HG03045 (cell line): ENCODE data around the gene RBM18.

Source experiments
- ATAC-seq: cut with Tn5 transposase; IDR thresholded peaks from one replicate; pipeline ENCODE4 v1.9.1; 2021; ENCODE audit warnings: mild to moderate bottlenecking, moderate library complexity; ENCODE audit not compliant: unreplicated experiment

RBM18 gene

GRCh38 chr9:122261469-122261881, 3.2 kb downstream of the RBM18 start:
- ATAC-seq = no peak

DNA sequence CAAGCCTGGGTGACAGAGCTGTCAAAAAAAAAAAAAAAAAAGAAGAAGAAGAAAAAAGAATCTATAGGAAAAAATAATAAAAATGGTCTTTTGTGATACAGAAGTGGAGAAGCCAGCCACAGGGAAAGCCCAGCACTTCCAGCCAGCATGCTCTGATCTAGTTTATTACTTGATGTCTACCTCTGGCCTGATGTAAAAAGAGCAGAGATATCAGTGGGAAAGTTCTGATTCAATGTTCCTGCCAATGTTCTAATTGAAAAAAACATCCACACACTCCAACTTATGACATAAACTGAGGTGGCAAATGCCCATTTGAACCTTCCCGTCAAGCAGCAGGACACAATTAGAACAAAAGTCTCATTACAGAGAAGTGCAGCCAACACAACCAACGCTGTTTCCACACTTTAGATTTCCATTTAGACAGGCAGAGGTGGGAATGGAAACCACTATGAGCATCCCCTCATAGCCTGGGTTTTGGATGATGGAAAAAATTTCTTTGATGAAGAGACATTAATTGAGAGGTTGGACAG, 5.7 kb downstream of the RBM18 start:
- ATAC-seq = no peak

GRCh38 chr9:122256206-122256605, 8.4 kb downstream of the RBM18 start:
- ATAC-seq = no peak

GRCh38 chr9:122254761-122255160, 9.9 kb downstream of the RBM18 start:
- no peak for ATAC-seq

GRCh38 chr9:122252796-122253195, 11.8 kb downstream of the RBM18 start:
- no peak for ATAC-seq

DNA sequence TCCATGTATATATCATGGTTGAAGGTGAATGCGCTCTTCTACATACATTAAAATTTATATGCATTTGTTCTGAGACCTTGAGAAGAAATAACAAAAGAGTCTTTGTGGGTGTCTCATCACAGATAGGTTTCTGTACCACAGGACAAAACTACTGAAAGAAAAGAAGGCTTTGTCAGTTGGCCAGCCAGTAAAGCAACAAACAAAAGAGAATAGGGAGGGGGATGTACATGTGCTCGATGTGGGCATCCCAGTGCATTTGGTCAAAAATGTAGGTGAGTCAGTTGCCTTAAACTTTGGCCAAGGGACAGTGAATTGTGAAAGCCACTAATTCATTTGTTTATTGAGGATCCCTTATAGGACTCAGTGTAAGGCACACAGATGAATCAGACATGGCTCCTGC, 13.3 kb downstream of the RBM18 start:
- ATAC-seq = no peak

DNA sequence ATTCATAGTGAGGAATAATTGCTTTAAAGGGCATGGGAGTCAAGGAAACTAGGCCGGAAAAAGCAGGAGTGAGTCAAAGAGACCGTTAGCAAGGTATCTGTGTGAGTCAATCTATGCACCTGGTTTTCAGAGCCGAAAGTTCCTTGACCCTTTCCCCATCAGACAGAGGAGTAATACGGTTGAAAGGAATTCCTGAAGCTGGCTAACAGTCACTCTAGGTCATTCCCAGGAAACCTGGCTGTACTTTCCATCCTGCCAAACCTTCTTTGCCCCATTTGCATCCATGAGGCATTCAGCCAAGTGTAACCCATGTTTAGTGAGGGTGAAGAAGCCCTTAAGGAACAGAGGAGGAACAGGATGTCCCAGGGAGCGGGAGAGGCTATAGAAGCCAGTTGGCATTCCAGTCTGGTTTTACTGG, 16.2 kb downstream of the RBM18 start:
- ATAC-seq = no peak

GRCh38 chr9:122246666-122247065, 18.0 kb downstream of the RBM18 start:
- no peak for ATAC-seq

DNA sequence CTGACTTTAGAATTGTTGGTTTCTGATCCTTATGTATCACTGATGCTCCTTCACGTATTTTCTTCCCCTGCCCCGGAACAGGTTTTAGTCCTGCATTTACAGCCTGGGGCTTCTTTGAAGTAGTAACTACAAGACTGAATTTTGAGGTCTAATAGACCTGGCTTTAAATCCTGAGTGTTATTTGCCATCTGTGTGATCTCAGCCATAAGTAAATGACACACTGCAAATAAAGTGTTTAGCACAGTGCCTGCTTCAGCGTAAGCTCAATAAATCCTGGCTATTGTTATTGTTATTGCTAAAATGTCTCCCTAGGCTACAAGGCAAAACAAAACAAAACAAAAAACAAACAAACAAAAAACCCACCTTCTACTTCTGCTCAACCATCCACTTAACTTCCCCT, 20.3 kb downstream of the RBM18 start:
- no peak for ATAC-seq

DNA sequence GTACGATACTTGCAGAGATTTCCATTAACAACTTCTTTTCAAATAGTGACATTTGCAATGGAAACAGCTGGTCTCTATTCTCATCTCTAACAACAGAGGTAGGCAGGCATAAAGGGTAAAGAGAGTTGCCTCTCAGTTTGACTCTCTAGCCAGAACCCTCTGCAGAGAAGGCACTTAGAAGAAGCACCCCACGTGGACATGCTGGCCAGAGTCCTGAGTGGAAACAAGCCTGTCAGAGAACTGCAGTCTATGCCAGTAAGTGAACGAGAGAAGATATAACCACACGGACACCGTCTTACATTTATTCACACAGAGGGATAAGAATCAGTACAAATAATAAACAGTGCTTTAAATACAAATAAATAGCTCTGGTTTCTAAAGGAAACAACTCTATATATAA, 24.9 kb downstream of the RBM18 start:
- no peak for ATAC-seq

DNA sequence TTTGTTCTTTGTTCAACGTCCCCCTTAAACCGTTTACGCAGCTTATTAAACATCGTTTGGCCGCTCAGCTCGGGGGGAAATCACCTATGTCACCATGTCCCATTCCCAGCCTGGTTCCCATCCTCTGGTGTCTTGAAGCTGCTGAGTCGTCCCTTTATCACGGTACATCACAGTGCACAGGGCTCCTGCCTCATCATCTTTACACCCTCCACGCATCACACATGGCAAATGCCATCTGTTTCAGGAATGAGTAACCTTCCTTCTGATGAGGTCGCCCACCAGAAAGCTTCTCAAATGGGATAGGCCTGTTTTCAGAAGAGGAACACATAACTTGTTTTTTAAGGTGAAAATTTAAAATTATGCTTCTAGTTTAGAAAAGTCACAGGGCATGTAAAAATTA, 28.0 kb downstream of the RBM18 start:
- ATAC-seq = no peak

DNA sequence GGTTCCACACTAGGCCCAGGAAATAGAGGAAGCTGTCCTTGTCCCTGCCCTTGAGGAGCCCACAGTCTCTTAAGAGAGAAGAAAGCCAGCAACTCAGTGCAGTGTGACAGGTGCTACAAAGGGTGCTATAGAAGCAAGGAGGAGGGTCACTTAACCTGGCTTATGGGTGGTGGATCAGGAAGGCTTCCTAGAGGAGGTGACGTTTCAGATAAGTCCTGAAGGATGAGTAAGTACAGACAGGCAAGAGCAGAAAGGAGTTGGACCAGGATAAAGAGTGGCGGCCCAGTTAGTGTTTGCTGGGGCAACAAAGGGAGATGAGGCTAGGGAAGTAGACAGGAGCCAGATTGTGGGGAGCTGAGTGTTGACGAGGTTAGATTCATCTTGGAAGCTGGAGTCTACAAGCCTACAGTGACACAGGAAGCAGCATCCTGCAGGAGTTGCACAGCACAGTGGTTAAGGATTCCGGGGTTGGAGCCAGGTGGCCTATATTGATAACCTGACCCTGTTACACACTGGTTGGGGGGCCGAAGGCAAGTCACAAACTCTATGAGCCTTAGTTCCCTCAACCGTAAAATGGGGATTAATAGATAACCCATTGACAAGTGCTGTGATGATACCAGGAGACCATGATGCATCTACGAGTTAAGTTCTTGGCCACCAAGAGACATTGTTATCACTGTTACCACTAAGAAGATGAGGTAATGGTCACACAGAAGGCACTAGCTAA, 30.5 kb downstream of the RBM18 start:
- ATAC-seq = no peak

- no peak for ATAC-seq
These were observed 31.8 kb downstream of the RBM18 start for GRCh38 chr9:122232796-122233306.

- no peak for ATAC-seq
These were observed 35.2 kb downstream of the RBM18 start for GRCh38 chr9:122229485-122229837.

DNA sequence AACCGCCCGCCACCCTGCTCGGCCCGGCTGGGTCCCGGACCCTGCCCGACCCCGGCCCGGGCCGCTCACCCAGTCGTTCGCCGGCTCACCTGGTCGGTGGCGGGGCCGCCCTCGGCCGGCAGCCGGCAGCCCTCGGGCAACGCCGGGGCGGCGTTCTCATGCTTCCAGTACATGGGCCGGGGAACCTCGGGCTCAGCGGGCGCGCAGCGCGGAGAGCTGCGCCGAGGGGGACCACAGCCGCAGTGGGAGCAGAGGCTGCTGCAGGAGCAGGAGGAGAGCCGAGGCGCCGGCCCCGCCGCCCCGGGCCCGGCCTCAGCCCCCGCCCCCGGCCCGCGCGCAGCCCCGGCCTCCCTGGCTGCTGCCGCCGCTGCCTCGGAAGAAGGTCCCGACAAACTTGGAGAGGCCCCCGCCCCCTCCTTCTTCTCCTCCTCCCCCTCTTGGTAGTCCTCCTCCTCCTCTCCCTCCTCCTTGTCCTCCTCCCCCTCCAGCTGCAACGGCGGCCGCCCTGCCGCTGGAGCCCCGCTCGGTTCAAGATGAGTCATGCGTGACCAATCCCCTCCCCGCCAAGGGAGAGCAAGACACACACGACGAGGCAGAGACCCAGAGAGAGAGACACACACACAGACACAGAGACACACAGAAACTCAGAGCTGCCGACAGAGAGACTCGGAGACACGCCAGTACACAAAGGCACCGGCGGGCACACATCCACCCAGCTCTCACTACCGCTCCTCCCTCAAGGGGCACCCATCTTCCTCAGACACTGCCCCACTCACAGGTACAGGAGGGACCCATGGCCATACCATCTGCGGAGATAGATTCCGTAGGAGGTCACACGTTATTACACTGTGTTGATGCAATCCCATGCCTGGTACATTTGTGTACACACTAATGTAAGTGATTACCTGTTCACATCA, 35.8 kb downstream of the RBM18 start, which contains the start of gene LHX6:
LHX6 (minus strand) TSS at position 390 of the 917 bp plus-strand sequence; CDS start at position 173, 217 bp downstream.
- no peak for ATAC-seq

- no peak for ATAC-seq
These were observed 36.5 kb downstream of the RBM18 start for GRCh38 chr9:122228191-122228567.

GRCh38 chr9:122227575-122227900, 37.1 kb downstream of the RBM18 start:
- no peak for ATAC-seq

DNA sequence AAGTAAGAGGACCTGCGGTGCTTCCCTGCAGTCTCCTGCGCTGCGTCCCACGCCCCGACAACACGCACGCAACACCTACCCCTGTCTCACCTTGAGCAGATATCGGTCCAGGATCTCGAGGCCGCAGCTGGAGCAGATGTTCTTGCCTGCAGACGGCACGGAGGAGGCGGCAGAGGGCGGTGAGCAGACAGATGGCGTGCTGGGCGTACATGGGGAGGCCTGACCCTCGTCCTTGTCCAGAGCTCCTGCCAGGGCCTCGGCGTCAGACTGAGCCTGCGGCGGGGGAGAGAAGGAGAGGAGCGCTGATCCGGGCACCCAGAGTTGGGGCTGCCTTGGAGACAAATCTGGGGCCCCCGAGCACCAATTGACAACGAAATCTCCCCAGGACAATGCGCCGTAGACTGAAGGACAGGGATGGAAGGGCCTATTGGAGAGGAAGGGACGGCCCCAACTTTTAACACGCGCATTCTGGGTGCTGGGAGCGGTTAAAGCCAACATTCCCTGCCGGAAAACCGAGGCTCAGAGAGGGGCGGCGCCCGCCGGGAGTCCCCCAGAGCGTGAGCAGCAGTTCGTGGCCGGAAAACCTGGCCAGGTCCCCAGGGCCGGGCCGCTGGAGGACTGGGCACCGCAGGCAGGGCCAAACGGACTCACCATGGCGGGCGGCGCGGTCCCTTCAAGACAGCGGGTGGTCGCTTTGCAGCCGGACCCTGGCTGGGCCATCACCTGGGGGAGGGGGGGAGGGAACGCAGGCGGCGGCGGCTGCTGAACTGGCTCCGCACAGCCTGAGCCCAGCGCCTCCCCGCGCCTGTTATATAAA, 37.7 kb downstream of the RBM18 start:
- ATAC-seq = no peak

GRCh38 chr9:122226142-122226757, 38.4 kb downstream of the RBM18 start:
- no peak for ATAC-seq

DNA sequence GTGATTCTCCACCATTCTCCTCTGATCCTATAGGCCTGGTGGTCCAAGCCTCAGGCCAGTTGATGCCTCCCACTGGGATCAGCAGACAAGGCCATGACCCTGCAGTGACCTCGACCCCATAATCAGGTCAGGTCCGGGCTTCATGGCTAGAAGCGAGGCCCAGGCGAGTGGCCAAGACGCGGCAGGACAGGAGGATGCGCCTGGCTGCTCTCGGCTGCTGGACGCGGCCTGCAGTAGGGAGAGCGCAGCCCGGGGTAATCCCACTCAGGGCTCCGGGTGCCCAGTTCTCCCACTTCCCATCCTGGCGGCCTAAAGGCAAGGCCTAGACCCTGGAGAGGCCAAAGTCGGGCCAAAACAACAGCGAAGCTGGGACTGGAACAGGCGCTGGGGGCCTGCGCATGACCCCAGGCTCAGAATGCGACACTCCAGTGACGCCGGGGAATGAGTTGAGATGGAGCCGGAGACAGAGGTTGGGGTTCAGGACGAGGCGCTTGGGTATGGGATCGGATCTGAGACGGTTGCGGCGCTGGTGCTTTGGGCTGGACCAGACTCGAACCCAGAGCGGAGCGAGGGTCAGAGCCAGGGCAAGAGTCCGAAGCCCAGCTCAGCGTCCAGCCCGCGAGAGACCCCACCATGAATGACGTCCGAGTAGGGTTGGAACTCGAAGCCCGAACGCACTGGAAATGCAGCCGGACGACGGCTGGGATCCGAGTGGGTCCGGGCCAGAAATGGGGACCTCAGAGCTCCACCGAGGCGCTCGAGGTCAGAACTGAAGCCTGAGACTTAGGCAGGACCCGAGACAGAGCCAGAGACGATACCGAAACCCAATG, 39.1 kb downstream of the RBM18 start:
- no peak for ATAC-seq
